Spleen (tissue), 11 donors: ENCODE data around the gene CDH13. TPM values are rescaled to one million over a fixed set of nuclear protein-coding genes. Genes with fewer than 3 reads are reported as not detected.

Experiments
- DNase-seq: peaks from one replicate; pipeline ENCODE4 v3.0.0-alpha.2; 2020
- H3K27ac ChIP-seq, 8 donors: fragments of 200-600 bp; sonication (generic) in 7 of 8; 1 replicate in 4 of 8; 2 replicates in 4 of 8; pipeline versions ENCODE4 v1.5.0 to v1.8.0; 2016 to 2021; ENCODE audit warnings: inconsistent platforms in 4 of 8, mild to moderate bottlenecking in 4 of 8, moderate library complexity in 1 of 8
- H3K27me3 ChIP-seq, 7 donors: fragments of 200-600 bp; sonication (generic) in 6 of 7; replicated peaks in 1 of 7; 1 replicate in 4 of 7; 2 replicates in 3 of 7; pipeline versions ENCODE4 v1.5.0 to v1.8.0; 2016 to 2021; ENCODE audit warnings: inconsistent platforms in 3 of 7, mild to moderate bottlenecking in 1 of 7
- H3K36me3 ChIP-seq, 6 donors: fragments of 200-600 bp; sonication (generic) in 5 of 6; 1 replicate in 4 of 6; 2 replicates in 2 of 6; pipeline versions ENCODE4 v1.5.0 to v1.8.0; 2016 to 2021; ENCODE audit warnings: inconsistent platforms in 2 of 6
- H3K4me1 ChIP-seq, 6 donors: fragments of 200-600 bp; sonication (generic) in 5 of 6; 1 replicate in 3 of 6; 2 replicates in 3 of 6; pipeline versions ENCODE4 v1.5.0 to v1.8.0; 2016 to 2021; ENCODE audit warnings: inconsistent platforms in 3 of 6
- H3K4me3 ChIP-seq, 8 donors: fragments of 200-600 bp; sonication (generic) in 7 of 8; 1 replicate in 4 of 8; 2 replicates in 4 of 8; pipeline versions ENCODE4 v1.5.0 to v1.8.0; 2016 to 2021; ENCODE audit warnings: inconsistent platforms in 4 of 8, mild to moderate bottlenecking in 4 of 8, moderate library complexity in 2 of 8
- H3K9me3 ChIP-seq, 8 donors: fragments of 200-600 bp; sonication (generic) in 7 of 8; 1 replicate in 4 of 8; 2 replicates in 4 of 8; pipeline versions ENCODE4 v1.5.0 to v1.8.0; 2016 to 2021; ENCODE audit warnings: inconsistent platforms in 4 of 8
- CTCF ChIP-seq, 11 experiments: fragments of 200-600 bp in 7 of 11; fragments of 450-650 bp in 4 of 11; sonication (generic) in 4 of 11; IDR thresholded peaks in 8 of 11; conservative IDR thresholded peaks in 3 of 11; 1 replicate in 7 of 11; 2 replicates in 4 of 11; pipeline versions ENCODE4 v1.4.0 to v1.8.0; 2016 to 2021; ENCODE audit warnings: antibody characterized with exemption in 11 of 11, inconsistent platforms in 4 of 11, mild to moderate bottlenecking in 1 of 11
- POLR2A ChIP-seq, 3 donors: fragments of 450-650 bp; IDR thresholded peaks; one replicate each; pipeline ENCODE4 v1.5.1; 2017; ENCODE audit warnings: antibody characterized with exemption in 3 of 3, mild to moderate bottlenecking in 1 of 3
- POLR2AphosphoS5 ChIP-seq, 3 donors: sonication (generic); formaldehyde crosslinking; IDR thresholded peaks; one replicate each; pipeline ENCODE4 v1.5.1; 2017; ENCODE audit warnings: antibody characterized with exemption in 3 of 3
- whole genome bisulfite sequencing, 5 donors: extraction: QIAGEN DNeasy Blood & Tissue Kit in 3 of 5; methylation state at CpG; one replicate each; pipeline versions ENCODE4 v1.1.5 to v1.1.7; 2013 to 2018; 5-methylcytosine and 5-hydroxymethylcytosine counted together
- intact Hi-C: fragments of 100-400 bp; cut with DNase I; formaldehyde crosslinking; loops from one replicate; pipeline ENCODE4 v1.15.0; 2023; ENCODE audit warnings: low total_unique reads
- polyA plus RNA-seq, 3 donors: library from polyadenylated mRNA; stranded (reverse); fragments of 200-250 nt; gene quantifications; one replicate each; pipeline ENCODE4 v1.2.1, GENCODE V29; 2013
- total RNA-seq, 7 donors: library from RNA; depleted of rRNA in 3 of 7; stranded (reverse); fragments of >200 nt in 3 of 7; fragmentation: NEBNext Ultra II Directional in 4 of 7; extraction: Animal tissue kit (Norgen Biotek cat#: 25700) in 4 of 7; gene quantifications; one replicate each; pipeline versions ENCODE4 v1.1.0 to v1.2.1, GENCODE V29; 2016 to 2021
- donor health status: healthy with polysubstance abuse.
- donor health status: DM: no; HTN: no; CAD: no; lungs with moderate emphysema.
- donor health status: DM: no; HTN: no; CAD: no.
- donor health status: Bipolar disorder and iron deficiency.
- donor health status: healthy.
- donor health status: DM: no; HTN: no; CAD: no.
- donor health status: DM: yes; HTN: yes; CAD: no.

CDH13 gene
- total and polyA plus RNA-seq, 10 donors = 0.13 to 4.6 (median 1.1) TPM

GRCh38 chr16:83806731-83807130, 1180.0 kb downstream of the CDH13 start:
- Histone ChIP-seq H3K27me3 (no peaks in the 10 kb centered on the region), H3K36me3 (peaks cover 0 to 28% (median 3%) of the 10 kb centered on the region in 6 donors), H3K4me1 (peaks cover 27 to 94% (median 50%) of the 10 kb centered on the region in 6 donors), H3K9me3 (no peaks in the 10 kb centered on the region), H3K4me3 (peak overlapping the region in 1 of 8 donors; percentile 55), H3K27ac (peak overlapping the region; percentile 69 to 96 (median 91))
- no peak for TF ChIP-seq POLR2AphosphoS5 (IDR thresholded peaks at IDR 0.05)
- no peak for TF ChIP-seq CTCF (IDR thresholded peaks at IDR 0.05 in 8 of 11, conservative IDR thresholded peaks at IDR 0.05 in 3 of 11)
- TF ChIP-seq POLR2A (IDR thresholded peaks at IDR 0.05) = no peak
- DNase-seq = no peak
- WGBS, 5 donors = 85 to 97% (median 89%) methylated on average over 6 of the region's 6 CpGs
- intact Hi-C loops = no loop called here

GRCh38 chr16:83807327-83807709, 1180.5 kb downstream of the CDH13 start:
- Histone ChIP-seq H3K36me3 (peaks cover 0 to 34% (median 8%) of the 10 kb centered on the region in 6 donors), H3K4me1 (peaks cover 27 to 89% (median 50%) of the 10 kb centered on the region in 6 donors), H3K27ac (peak overlapping the region; percentile 61 to 96 (median 91)), H3K4me3 (peak overlapping the region in 5 of 8 donors; percentile 79 to 98 (median 90)), H3K27me3 (no peaks in the 10 kb centered on the region), H3K9me3 (no peaks in the 10 kb centered on the region)
- TF ChIP-seq POLR2AphosphoS5 (IDR thresholded peaks at IDR 0.05) = no peak
- no peak for TF ChIP-seq POLR2A (IDR thresholded peaks at IDR 0.05)
- TF ChIP-seq CTCF (IDR thresholded peaks at IDR 0.05 in 8 of 11, conservative IDR thresholded peaks at IDR 0.05 in 3 of 11) = no peak
- intact Hi-C loops = no loop called here
- DNase-seq = no peak
- WGBS, 5 donors = 78 to 83% (median 79%) methylated on average over 8 of the region's 8 CpGs

- H3K27ac ChIP-seq = peak within 1 kb of the TSS; percentile 77 to 96 (median 91)
- peak; percentile 92 to 96 (median 94) for TF ChIP-seq POLR2AphosphoS5 (IDR thresholded peaks at IDR 0.05)
- no peak for TF ChIP-seq POLR2A (IDR thresholded peaks at IDR 0.05)
- TF ChIP-seq CTCF (IDR thresholded peaks at IDR 0.05 in 8 of 11, conservative IDR thresholded peaks at IDR 0.05 in 3 of 11) = peak in 5 of 11 experiments; percentile 6 to 53 (median 45)
- 1 to 3% (median 2%) methylated on average over 56 to 76 of the region's 76 CpGs for WGBS, 5 donors
- intact Hi-C loops = no loop called here
- peak; percentile 99 for DNase-seq
- no peaks in the 10 kb centered on the region for H3K9me3 ChIP-seq
- peaks cover 27 to 87% (median 48%) of the 10 kb centered on the region in 6 donors for H3K4me1 ChIP-seq
- peak within 1 kb of the TSS; percentile 77 to 98 (median 86) for H3K4me3 ChIP-seq
- H3K36me3 ChIP-seq = peaks cover 0 to 40% (median 14%) of the 10 kb centered on the region in 6 donors
- H3K27me3 ChIP-seq = no peaks in the 10 kb centered on the region
These were observed 1181.2 kb downstream of the CDH13 start, which contains the start of gene HSBP1 for GRCh38 chr16:83807710-83808572. Gene HSBP1 (plus strand): TSS chr16:83807978. CDS start chr16:83808077, 99 bp downstream.

- Histone ChIP-seq H3K4me1 (peaks cover 27 to 89% (median 48%) of the 10 kb centered on the region in 6 donors), H3K27ac (peak overlapping the region; percentile 77 to 96 (median 91)), H3K4me3 (peak overlapping the region; percentile 77 to 98 (median 86)), H3K36me3 (peaks cover 0 to 47% (median 18%) of the 10 kb centered on the region in 6 donors), H3K27me3 (no peaks in the 10 kb centered on the region), H3K9me3 (no peaks in the 10 kb centered on the region)
- intact Hi-C loops = no loop called here
- TF ChIP-seq POLR2AphosphoS5 (IDR thresholded peaks at IDR 0.05) (no peak), CTCF (IDR thresholded peaks at IDR 0.05 in 8 of 11, conservative IDR thresholded peaks at IDR 0.05 in 3 of 11) (no peak), POLR2A (IDR thresholded peaks at IDR 0.05) (no peak)
- DNase-seq = no peak
- 16 to 29% (median 23%) methylated on average over 10 to 11 of the region's 11 CpGs for WGBS, 5 donors
These were observed 1181.8 kb downstream of the CDH13 start for GRCh38 chr16:83808573-83809014.
